Cerebellar cortex (tissue), 1 donor: ENCODE measurements around the gene KRT222.

Experiments
- DNase-seq: peaks from one replicate; pipeline ENCODE4 v3.0.0-alpha.2; 2015; ENCODE audit warnings: low spot score

The KRT222 gene

DNA sequence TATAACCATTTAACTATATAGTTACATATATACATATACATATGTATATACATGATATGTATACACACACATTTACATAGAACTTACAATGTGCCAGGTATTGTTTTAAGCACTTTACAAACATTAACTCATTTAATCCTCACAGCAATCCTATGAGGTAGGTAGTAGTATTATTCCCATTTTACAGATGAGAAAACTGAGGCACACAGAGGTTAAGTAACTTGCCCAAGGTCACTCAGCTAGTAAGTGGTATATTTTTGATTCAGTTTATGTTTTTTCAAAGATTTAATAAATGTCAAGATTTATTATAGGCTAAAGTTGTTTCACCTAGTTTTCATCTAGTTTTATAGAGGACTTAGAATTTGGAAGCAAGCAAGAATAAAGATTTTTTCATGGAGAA lies 6.6 kb downstream of the KRT222 start:
- DNase-seq = no peak

DNA sequence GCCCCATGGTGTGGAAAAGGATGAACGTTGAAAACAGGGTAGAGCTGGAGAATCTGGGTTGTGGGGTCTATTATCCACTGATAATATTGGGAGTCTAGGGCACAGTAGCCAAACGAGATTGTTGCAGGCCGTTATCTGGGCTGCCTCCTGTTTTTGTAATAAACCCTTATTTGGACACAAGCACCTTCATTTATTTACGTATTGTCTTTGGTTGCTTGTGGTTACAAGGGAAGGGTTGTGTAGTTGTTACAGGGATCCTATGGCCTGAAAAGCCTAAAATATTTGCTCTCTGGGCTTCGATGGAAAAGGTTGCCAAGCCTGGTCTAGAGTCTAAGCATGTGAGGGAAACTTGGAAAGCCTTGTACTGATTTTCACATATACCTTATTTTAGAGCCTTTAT lies 13.0 kb downstream of the KRT222 start:
- DNase-seq = no peak

- DNase-seq = peak; percentile 33
Measured at GRCh38 chr17:40648384-40648968, 16.5 kb downstream of the KRT222 start.

DNA sequence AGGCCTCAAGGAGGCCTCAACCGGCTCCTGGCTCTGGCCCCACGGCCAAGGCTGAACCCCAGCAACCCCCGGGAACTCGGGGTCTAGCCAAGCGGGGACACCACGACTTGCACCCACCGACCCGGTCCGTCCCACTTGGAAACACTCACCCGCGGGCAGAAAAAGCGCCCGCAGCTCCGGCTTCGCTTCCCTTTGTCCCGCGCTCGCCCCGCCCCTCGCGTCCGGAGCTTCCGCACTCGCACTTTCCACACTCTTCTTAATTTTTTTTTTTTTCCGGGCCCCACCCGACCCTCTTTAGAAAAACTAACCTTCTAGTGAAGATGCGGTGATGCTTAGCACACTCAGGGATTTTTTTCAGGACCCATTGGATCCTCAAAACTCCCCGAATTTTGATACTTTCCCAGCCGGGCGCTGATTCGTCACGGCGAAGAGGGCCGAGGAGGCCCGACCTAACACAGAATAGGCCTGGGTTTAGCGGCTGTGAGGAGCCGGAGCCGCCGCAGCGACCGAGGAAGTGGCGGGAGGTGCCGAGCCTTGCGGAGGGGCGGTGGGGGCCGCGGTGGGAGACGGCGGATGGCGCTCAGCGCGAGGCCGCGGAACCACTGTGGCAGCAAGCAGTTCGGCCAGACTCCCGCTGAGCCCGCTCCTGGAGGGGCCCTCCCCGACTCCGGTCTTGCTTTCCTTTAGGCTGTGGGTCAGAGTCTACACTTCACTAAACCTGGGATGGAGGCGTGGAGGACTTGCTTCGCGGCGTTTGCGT lies 17.2 kb downstream of the KRT222 start, which contains the start of gene SMARCE1:
Gene SMARCE1, minus strand, starts transcription at position 195 of the 760 bp plus-strand sequence. CDS start 2,016 bp downstream, outside the sequence.
- DNase-seq = peak; percentile 75

DNA sequence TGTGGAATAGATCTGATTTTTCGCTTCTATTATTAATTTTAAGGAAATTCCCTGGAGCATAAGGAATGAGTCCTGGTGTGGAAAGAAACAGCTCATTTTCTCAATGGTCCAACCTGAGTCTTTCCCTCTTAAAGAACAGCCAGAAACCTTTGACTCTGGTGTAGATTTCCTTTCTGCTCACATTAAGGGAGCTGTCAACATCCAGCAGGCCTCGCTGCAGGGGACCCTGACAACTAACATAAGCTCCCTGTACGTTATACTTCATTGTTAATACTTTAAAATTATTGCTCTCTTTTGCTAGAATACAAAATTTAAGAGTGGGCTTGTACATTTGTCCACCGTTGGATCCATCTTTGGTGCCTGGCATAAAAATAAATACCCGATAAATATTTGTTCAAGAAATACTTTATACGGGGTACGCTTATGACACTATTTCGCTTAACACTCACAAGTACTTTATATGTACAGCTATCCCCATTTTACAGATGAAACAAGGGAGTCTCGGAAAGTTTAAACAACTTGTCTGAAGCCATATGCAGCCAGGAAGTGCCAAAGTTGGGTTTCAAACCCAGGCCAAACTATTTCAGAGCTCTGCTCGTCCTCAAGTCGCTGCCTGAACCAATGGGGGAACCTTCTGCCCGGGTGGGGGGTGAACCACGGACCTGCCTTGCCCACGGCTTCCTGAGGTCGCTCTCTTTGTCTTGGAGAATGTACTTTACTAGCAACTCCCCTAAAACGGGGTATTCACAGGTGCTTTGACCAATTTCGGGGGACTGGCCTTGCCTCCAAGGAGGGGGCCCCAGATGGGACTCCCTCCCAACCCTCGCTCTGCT lies 18.0 kb downstream of the KRT222 start:
- no peak for DNase-seq

DNA sequence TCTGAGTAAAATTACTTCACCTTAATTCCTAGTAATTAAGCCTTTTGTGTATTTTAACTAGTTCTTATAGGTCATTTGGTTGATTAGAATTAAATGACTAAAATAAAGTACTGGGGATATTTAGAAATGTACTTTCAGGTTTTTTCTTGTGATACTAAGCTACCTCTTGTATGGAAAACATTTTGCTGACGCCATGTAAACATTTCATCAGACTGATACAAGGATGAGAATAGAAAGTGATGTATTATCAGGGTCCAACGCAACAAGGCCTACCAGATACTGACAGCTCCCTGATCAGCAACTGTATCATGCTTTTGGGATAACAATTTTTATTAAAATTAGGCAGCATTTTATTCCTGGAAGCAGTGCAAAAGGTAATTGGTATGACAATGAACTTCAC lies 19.0 kb downstream of the KRT222 start:
- no peak for DNase-seq

GRCh38 chr17:40645291-40645690 lies 19.7 kb downstream of the KRT222 start:
- no peak for DNase-seq

- DNase-seq = no peak
Measured at GRCh38 chr17:40637931-40638330, 27.0 kb downstream of the KRT222 start.

- DNase-seq = no peak
Measured at GRCh38 chr17:40633871-40634270, 31.1 kb downstream of the KRT222 start.

GRCh38 chr17:40632216-40632615 lies 32.8 kb downstream of the KRT222 start:
- DNase-seq = no peak

DNA sequence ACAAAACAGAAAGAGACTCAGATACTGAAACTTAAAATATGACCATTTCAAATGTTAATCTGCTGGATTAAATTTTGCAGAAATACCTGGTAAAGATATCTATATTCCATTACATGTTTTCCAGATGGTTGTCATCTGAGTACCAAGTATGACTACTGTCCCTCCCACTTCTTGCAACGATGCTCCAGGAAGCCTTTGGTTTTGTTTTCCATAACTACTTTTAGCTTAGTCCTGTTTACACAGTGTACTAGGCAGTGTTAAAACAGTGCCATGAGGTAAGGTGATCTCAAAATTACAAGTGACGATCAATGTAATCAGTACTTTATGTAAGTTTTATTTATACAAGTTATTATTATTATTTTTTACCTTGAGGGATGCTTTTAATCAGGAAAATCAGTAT lies 35.1 kb downstream of the KRT222 start:
- DNase-seq = no peak

DNA sequence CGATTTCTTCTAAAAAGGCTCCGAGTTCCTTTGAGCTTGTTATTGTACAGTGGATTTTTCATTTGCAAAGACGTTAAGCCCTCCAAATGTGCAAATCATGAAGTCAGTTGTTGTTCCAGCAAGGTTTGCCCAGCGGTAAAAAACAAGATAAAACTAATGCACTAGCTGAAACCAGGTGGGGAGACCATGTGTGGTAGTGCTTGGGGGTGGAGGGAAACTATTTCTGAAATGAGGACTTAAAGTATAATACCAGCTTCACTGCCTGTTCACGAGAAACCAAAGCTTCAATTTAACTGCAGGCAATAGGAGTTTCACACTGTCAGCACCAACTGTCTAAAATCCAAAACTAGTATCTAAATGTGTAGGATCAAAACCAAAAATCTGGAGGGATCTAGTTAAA lies 39.7 kb downstream of the KRT222 start:
- no peak for DNase-seq

DNA sequence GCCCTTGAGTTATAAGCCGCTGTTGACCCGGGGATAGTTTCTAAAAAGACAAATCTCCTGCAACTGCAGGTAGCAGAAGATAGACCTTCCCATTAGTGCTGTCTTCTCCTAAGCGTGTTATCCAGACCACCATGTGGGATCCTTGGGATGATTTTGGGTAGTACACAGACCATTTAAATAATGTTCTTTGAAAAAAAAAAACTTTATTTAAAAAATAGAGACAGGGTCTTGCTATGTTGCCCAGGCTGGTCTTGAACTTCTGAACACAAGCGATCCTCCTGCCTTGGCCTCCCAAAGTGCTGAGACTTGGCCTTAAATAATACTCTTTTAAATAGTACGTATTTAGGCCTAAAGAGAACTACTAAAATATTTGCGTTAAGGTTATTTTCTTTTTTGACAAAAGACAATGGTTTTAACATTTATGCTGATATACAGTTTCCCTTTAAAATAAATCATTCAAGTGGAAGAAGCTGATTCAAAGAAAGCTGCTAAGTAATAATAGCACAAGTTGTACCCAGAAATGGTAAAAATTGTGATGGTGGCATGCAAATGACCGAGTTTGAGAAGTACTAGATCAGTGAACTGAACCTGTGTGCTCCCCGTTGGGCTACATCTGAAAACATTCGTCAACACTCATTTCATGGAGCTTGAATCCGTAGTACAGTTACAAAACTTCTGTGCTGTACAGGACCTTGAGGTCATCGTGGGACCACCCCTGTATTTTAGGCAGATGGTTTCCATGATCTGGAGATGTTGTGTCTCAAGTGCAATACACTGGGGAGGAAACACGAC lies 41.4 kb downstream of the KRT222 start:
- DNase-seq = no peak

DNA sequence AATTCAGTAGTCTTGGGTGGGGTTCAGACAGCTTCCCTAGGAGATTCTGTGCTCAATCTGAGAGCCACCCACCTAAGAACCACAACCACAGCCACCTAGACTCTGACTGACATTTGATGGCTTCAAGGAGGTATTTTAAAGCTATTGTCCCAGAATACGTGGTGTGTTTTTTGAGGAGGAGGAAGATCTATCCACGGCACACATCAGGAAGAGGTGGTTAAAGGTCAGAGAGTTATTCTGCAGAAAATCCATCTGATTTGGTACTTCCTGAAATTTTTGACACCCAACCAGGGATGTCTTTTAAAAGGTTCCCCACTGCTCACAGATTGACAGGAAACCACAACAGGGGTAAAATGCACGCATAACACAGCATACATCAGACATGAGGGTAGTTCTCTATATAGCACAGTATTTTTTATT lies 42.5 kb downstream of the KRT222 start:
- no peak for DNase-seq

DNA sequence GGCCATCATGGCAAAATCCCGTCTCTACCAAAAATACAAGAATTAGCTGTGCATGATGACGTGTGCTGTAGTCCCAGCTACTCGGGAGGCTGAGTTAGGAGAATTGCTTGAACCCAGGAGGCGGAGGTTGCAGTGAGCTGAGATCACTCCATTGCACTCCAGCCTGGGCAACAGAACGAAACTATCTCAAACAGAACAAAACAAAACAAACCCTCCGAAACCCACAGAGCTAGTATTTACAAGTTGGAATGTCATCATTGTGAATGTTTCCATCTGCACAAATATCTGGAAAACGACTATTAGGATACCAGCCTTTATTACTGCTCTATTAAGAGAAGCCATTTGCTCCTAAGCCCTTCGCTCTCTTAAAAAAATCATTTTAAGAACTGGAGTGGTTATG lies 43.4 kb downstream of the KRT222 start:
- DNase-seq = no peak

DNA sequence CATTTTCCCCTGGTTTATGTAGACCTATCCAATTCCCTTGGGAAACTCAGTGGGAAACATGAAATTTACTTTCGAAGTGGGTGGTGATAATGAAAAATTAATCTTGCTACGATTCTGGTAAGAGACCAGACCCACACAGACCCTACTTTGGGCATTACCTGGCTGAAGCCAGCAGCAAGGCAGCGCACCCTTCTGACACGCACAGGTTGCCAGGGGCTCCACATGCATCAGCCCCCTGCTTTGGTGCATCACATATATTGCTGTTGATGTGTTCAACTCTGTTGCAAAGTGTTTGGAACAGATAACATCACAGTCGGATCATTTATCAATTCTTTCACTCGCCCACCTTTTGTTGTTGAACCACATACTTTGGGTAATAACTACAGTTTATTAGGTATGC lies 44.0 kb downstream of the KRT222 start:
- DNase-seq = no peak

- DNase-seq = no peak
Measured at GRCh38 chr17:40618754-40619625, 46.0 kb downstream of the KRT222 start.

- DNase-seq = no peak
Measured at GRCh38 chr17:40617678-40618240, 47.2 kb downstream of the KRT222 start.

GRCh38 chr17:40616592-40616991 lies 48.4 kb downstream of the KRT222 start:
- no peak for DNase-seq

GRCh38 chr17:40615841-40616476 lies 49.0 kb downstream of the KRT222 start:
- DNase-seq = no peak
